Measurements from ENCODE around the gene RSAD1. TPM values are rescaled to one million over a fixed set of nuclear protein-coding genes. Genes with fewer than 3 reads are reported as not detected.
A peak's percentile ranks its signal among the peaks of the same experiment; 100 is the strongest.
"Not testable (repeated sequence)": the region's sequence is repeated elsewhere in the genome, so short reads cannot be mapped to it uniquely, and the experiment has no call there.

The RSAD1 gene
- total RNA-seq, 4 donors from 2014 or later: 30.2 to 50.1 (median 34.7) TPM

GRCh38 chr17:50471009-50471905, 7.4 kb upstream of the RSAD1 start:
- Histone ChIP-seq H3K4me3 (replicated peaks in 1 of 3) (no peak overlapping the region), H3K9me3 (no peaks in the 10 kb centered on the region), H3K27me3 (no peaks in the 10 kb centered on the region), H3K36me3 (peaks cover 5 to 24% of the 10 kb centered on the region in 2 donors), H3K4me1 (peaks cover 0 to 42% of the 10 kb centered on the region in 2 donors), H3K27ac (peak overlapping the region in 2 of 3 donors; percentile 46 to 76)
- WGBS, 2 donors: 58 to 85% methylated on average over 22 of the region's 22 CpGs
- peak; percentile 66 to 87 for DNase-seq
- TF ChIP-seq POLR2A (IDR thresholded peaks at IDR 0.05) (no peak), CTCF (IDR thresholded peaks at IDR 0.05) (no peak)
- intact Hi-C loops (cut with DNase I): no loop called here

- WGBS, 2 donors: 95 to 97% methylated on average over 9 to 10 of the region's 10 CpGs
- no peaks in the 10 kb centered on the region for H3K27me3 ChIP-seq
Measured at GRCh38 chr17:50472286-50472685, 6.4 kb upstream of the RSAD1 start.

GRCh38 chr17:50472761-50473161, 5.9 kb upstream of the RSAD1 start:
- Histone ChIP-seq H3K4me1 (peaks cover 1 to 38% of the 10 kb centered on the region in 2 donors), H3K36me3 (peaks cover 5 to 24% of the 10 kb centered on the region in 2 donors)
- DNase-seq; H3K27ac ChIP-seq; H3K27me3 ChIP-seq; H3K4me3 ChIP-seq (replicated peaks in 1 of 3); H3K9me3 ChIP-seq; intact Hi-C loops (cut with DNase I): not testable (repeated sequence)
- 92 to 95% methylated on average over 13 of the region's 13 CpGs for WGBS, 2 donors

More at GRCh38 chr17:50472286-50472685, 6.4 kb upstream of the RSAD1 start:
- H3K9me3 ChIP-seq: no peaks in the 10 kb centered on the region
- TF ChIP-seq POLR2A (IDR thresholded peaks at IDR 0.05) (no peak), CTCF (IDR thresholded peaks at IDR 0.05) (no peak)
- peaks cover 5 to 24% of the 10 kb centered on the region in 2 donors for H3K36me3 ChIP-seq
- peaks cover 0 to 38% of the 10 kb centered on the region in 2 donors for H3K4me1 ChIP-seq
- intact Hi-C loops (cut with DNase I): no loop called here
- no peak overlapping the region for H3K27ac ChIP-seq
- no peak overlapping the region for H3K4me3 ChIP-seq (replicated peaks in 1 of 3)
- no peak for DNase-seq

DNA sequence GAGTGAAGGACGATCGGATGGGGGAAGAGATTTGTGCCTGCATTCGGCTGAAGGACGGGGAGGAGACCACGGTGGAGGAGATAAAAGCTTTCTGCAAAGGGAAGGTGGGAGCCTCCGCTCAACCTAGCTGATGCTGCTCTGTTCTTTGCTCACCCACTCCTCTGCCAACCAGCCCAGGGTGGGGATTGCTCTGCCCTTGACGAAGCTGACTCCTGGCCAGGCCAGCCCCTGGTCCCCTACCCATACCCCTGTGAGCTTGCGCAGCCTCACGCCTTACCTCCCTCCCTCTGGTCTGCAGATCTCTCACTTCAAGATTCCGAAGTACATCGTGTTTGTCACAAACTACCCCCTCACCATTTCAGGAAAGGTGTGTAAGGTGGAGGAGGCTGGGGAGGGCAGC, 4.8 kb upstream of the RSAD1 start:
- TF ChIP-seq CTCF (IDR thresholded peaks at IDR 0.05): no peak
- TF ChIP-seq POLR2A (IDR thresholded peaks at IDR 0.05): no peak
- intact Hi-C loops (cut with DNase I): no loop called here
- H3K27ac ChIP-seq: peak overlapping the region in 2 of 3 donors; percentile 24 to 27
- H3K4me1 ChIP-seq: peaks cover 8 to 40% of the 10 kb centered on the region in 2 donors
- DNase-seq: no peak
- no peaks in the 10 kb centered on the region for H3K9me3 ChIP-seq
- peaks cover 5 to 24% of the 10 kb centered on the region in 2 donors for H3K36me3 ChIP-seq
- H3K4me3 ChIP-seq (replicated peaks in 1 of 3): no peak overlapping the region
- no peaks in the 10 kb centered on the region for H3K27me3 ChIP-seq
- WGBS, 2 donors: 93 to 95% methylated on average over 11 of the region's 11 CpGs

GRCh38 chr17:50474523-50474922, 4.1 kb upstream of the RSAD1 start:
- intact Hi-C loops (cut with DNase I): no loop called here

More at GRCh38 chr17:50474523-50474922, 4.1 kb upstream of the RSAD1 start:
- H3K4me1 ChIP-seq: peaks cover 9 to 38% of the 10 kb centered on the region in 2 donors
- WGBS, 2 donors: 41 to 47% methylated on average over 6 of the region's 6 CpGs
- H3K36me3 ChIP-seq: peaks cover 5 to 24% of the 10 kb centered on the region in 2 donors
- H3K27me3 ChIP-seq: no peaks in the 10 kb centered on the region
- peak overlapping the region in 2 of 3 donors; percentile 24 to 27 for H3K27ac ChIP-seq
- DNase-seq: peak; percentile 49 to 65
- no peak overlapping the region for H3K4me3 ChIP-seq (replicated peaks in 1 of 3)
- TF ChIP-seq CTCF (IDR thresholded peaks at IDR 0.05) (no peak), POLR2A (IDR thresholded peaks at IDR 0.05) (no peak)
- H3K9me3 ChIP-seq: no peaks in the 10 kb centered on the region

Measured in thyroid gland (tissue), 4 donors.